Epithelial cell of proximal tubule (primary cell): ENCODE measurements around the gene COL16A1. TPM values are rescaled to one million over a fixed set of nuclear protein-coding genes. Genes with fewer than 3 reads are reported as not detected.

Experiments
- DNase-seq: peaks from one replicate; pipeline ENCODE4 v3.0.0-alpha.2; 2011; ENCODE audit warnings: low read depth
- H3K4me3 ChIP-seq: 2 replicates; pipeline ENCODE4 v1.5.1; 2011; ENCODE audit warnings: low read depth, mild to moderate bottlenecking, low read length
- CTCF ChIP-seq: conservative IDR thresholded peaks from 2 replicates; pipeline ENCODE4 v1.5.1; 2012; ENCODE audit warnings: low read depth, mild to moderate bottlenecking, low read length
- total RNA-seq: library from RNA; depleted of rRNA; stranded (reverse); fragments of >200 nt; gene quantifications from 2 replicates; pipeline ENCODE4 v1.2.3, GENCODE V29; 2015

The COL16A1 gene
- total RNA-seq, 1 donor from 2014 or later = 5.3 TPM

GRCh38 chr1:31644560-31645273, 59.1 kb downstream of the COL16A1 start, which contains the start of gene PEF1:
Gene PEF1, minus strand, starts transcription at chr1:31644876. Its CDS starts 12 bp downstream, at chr1:31644864.
- H3K4me3 ChIP-seq = peak within 1 kb of the TSS; percentile 98
- no peak for TF ChIP-seq CTCF
- peak; percentile 83 for DNase-seq

- peak overlapping the region; percentile 98 for H3K4me3 ChIP-seq
- DNase-seq = no peak
- TF ChIP-seq CTCF = no peak
These were observed 59.7 kb downstream of the COL16A1 start for GRCh38 chr1:31643976-31644559.

GRCh38 chr1:31642897-31643296, 60.9 kb downstream of the COL16A1 start:
- H3K4me3 ChIP-seq = no peak overlapping the region
- no peak for DNase-seq
- no peak for TF ChIP-seq CTCF

- DNase-seq = no peak
- no peak for TF ChIP-seq CTCF
- H3K4me3 ChIP-seq = no peak overlapping the region
These were observed 61.5 kb downstream of the COL16A1 start for GRCh38 chr1:31642366-31642765.

GRCh38 chr1:31640964-31641363, 62.9 kb downstream of the COL16A1 start:
- H3K4me3 ChIP-seq = no peak overlapping the region
- no peak for TF ChIP-seq CTCF

GRCh38 chr1:31640179-31640578, 63.6 kb downstream of the COL16A1 start:
- DNase-seq = no peak
- H3K4me3 ChIP-seq = no peak overlapping the region
- peak; percentile 8 for TF ChIP-seq CTCF

More at GRCh38 chr1:31640964-31641363, 62.9 kb downstream of the COL16A1 start:
- DNase-seq = no peak
